ENCODE data around the gene CCL26. TPM values are rescaled to one million over a fixed set of nuclear protein-coding genes. Genes with fewer than 3 reads are reported as not detected.

Gene CCL26, protein sequence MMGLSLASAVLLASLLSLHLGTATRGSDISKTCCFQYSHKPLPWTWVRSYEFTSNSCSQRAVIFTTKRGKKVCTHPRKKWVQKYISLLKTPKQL
- polyA plus RNA-seq (2012; ENCODE audit: missing spikeins), result not detected

DNA sequence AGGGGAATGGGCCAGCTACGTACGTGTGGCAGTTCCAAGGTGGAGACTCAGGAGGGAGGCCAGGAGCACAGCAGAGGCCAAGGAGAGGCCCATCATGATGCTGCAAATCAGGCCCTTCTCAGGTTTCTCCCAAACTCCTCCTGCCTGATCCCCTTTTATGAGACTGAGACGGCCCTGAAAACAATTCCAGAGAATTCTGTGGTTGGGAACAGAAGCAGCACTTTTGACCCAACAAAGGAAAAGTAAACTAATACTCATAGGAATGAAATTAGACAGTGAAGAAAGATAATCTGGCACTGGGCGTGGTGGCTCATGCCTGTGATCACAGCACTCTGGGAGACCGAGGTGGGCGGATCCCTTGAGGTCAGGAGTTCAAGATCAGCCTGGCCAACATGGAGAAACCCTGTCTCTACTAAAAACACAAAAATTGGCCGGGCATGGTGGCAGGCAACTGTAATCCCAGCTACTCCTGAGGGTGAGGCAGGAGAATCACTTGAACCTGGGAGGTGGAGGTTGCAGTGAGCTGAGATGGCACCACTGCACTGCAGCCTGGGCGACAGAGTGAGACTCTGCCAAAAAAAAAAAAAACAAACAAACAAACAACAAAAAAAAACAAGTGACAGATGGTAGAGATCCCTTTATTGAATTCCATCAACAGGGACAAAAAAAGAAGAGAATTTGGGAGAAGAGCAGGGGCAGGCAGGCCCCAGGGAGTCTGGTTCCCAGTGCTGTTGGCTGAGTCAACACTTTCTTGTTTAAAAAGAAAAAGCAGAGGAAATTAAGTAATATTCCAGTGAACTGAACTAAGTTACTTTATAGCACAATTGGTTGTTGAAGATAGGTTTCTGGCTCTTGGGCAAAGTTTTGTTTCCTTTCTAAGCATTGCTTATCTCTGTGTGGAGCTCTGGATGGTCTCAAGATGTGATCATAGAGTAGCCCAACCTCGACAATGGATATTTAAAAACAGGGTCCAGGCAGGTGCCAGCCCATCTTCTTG is at the start of gene CCL26:
Gene CCL26, minus strand, starts transcription at position 131 of the 997 bp plus-strand sequence. Its CDS starts 35 bp downstream, at position 96.
- TF ChIP-seq POLR2AphosphoS5 (IDR thresholded peaks at IDR 0.05; ENCODE audit: low read depth, low read length) (no peak), TAF1 (IDR thresholded peaks at IDR 0.05; ENCODE audit: borderline replicate concordance, low read depth, low read length) (no peak), POLR2A (IDR thresholded peaks at IDR 0.05; ENCODE audit: low read depth, low read length) (no peak)
- no peak for FAIRE-seq
- no peak for DNase-seq (ENCODE audit: insufficient read length)

DNA sequence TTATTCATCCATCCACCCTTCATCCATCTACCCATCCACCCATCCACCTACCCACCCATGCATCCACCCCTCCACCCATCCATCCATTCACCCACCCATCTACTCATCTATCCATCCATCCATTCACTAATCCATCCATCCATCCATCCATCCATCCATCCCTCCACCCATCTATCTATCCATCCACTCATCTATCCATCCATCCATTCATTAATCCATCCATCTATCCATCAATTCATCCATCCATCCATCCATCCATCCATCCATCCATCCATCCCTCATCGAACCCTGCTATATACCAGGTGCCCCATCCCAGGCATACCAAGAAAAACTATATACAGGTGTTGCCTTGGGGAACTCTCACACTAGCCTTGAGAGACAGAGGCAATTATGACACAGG is 48.7 kb upstream of the CCL26 start:
- no peak for FAIRE-seq
- no peak for DNase-seq (ENCODE audit: insufficient read length)
- no peak for TF ChIP-seq POLR2AphosphoS5 (IDR thresholded peaks at IDR 0.05; ENCODE audit: low read depth, low read length)
- TF ChIP-seq TAF1 (IDR thresholded peaks at IDR 0.05; ENCODE audit: borderline replicate concordance, low read depth, low read length), result no peak
- TF ChIP-seq POLR2A (IDR thresholded peaks at IDR 0.05; ENCODE audit: low read depth, low read length), result no peak

DNA sequence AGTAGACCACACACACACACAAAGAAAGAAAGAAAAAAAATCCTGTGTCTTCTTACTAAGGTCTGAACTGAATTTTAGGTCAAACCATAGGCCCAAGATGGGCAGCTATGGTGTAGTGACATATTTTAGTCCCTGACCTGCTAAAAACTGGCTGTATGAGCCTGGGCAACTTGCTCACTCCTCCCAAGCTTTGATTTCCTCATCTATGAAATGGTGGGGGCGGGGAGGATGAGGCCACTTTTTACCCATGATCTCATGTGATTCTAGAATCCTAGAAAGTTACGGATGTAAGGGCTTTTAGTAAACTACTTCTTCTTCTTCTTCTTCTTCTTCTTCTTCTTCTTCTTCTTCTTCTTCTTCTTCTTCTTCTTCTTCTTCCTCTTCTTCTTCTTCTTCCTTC is 47.7 kb upstream of the CCL26 start:
- TF ChIP-seq POLR2A (IDR thresholded peaks at IDR 0.05; ENCODE audit: low read depth, low read length), result no peak
- TF ChIP-seq TAF1 (IDR thresholded peaks at IDR 0.05; ENCODE audit: borderline replicate concordance, low read depth, low read length), result no peak
- no peak for TF ChIP-seq POLR2AphosphoS5 (IDR thresholded peaks at IDR 0.05; ENCODE audit: low read depth, low read length)
- FAIRE-seq (no peak), DNase-seq (ENCODE audit: insufficient read length) (no peak)

DNA sequence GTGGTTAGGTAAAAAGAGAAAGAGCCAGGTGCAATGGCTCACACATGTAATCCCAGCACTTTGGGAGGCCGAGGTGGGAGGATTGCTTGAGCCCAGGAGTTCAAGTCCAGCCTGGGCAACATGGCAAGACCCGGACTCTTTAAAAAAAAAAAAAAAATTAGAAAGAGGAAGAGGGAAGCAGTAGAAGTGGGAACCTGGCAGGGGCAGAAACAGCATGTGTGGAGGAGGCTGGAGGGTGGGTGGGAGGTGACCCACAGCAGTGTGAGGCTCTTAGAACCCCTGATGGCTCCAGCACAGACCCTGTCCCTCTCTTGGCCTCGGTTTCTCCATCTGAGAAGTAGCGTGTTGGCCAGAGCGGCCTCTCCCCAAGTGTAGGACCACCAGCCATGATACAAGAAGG is 46.5 kb upstream of the CCL26 start:
- DNase-seq (ENCODE audit: insufficient read length) (no peak), FAIRE-seq (no peak)
- TF ChIP-seq POLR2AphosphoS5 (IDR thresholded peaks at IDR 0.05; ENCODE audit: low read depth, low read length) (no peak), TAF1 (IDR thresholded peaks at IDR 0.05; ENCODE audit: borderline replicate concordance, low read depth, low read length) (no peak), POLR2A (IDR thresholded peaks at IDR 0.05; ENCODE audit: low read depth, low read length) (no peak)

DNA sequence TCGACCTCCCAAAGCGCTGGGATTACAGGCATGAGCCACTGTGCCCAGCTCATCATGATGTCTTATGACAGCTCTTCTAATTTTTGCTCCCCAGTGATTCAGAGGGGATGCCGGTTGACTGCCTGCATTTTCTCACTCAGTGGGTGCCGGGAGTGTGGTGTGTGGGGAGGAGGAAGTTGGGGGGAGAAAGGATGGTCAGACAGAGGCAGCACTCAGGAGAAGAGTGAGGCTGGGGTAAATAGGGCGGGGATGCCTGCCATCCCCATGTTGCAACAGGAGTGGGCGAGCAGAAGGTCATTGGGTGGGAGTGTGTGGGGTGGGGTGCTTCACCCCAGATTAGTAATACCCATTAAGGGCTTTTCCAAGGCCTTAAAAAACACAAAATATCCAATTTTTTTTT is 45.1 kb upstream of the CCL26 start:
- FAIRE-seq (no peak), DNase-seq (ENCODE audit: insufficient read length) (no peak)
- no peak for TF ChIP-seq TAF1 (IDR thresholded peaks at IDR 0.05; ENCODE audit: borderline replicate concordance, low read depth, low read length)
- TF ChIP-seq POLR2AphosphoS5 (IDR thresholded peaks at IDR 0.05; ENCODE audit: low read depth, low read length), result no peak
- no peak for TF ChIP-seq POLR2A (IDR thresholded peaks at IDR 0.05; ENCODE audit: low read depth, low read length)

DNA sequence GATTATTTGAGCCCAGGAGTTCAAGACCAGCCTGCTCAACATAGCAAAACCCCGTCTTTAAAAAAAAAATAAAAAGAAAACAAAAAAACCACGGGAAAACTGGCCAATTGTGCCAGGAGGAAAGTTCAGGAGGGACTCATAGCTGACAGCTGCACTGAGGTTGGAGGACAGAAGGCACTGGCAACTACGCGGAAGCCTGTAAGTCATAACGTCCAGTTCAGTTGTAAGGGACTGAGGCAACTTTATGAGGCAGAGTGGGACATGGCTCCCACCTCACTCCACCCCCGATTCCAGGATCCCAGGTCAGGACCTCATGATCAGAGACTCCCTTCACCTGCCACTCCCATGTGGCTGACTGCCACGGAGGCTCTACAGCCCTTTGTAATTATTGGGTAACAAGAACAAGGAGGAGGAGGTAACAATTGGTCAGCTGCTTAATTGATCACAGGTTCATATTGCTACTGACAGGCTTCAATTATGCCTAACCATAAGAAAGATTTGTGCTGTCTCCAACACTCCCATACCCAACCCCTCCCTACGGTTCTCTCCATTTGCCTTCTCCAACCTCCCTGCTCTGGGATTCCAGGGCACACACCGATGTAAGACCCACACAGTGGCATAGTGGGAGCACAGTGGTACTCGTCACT is 43.5 kb upstream of the CCL26 start:
- no peak for FAIRE-seq
- TF ChIP-seq POLR2A (IDR thresholded peaks at IDR 0.05; ENCODE audit: low read depth, low read length), result no peak
- no peak for TF ChIP-seq POLR2AphosphoS5 (IDR thresholded peaks at IDR 0.05; ENCODE audit: low read depth, low read length)
- no peak for TF ChIP-seq TAF1 (IDR thresholded peaks at IDR 0.05; ENCODE audit: borderline replicate concordance, low read depth, low read length)
- DNase-seq (ENCODE audit: insufficient read length), result no peak

DNA sequence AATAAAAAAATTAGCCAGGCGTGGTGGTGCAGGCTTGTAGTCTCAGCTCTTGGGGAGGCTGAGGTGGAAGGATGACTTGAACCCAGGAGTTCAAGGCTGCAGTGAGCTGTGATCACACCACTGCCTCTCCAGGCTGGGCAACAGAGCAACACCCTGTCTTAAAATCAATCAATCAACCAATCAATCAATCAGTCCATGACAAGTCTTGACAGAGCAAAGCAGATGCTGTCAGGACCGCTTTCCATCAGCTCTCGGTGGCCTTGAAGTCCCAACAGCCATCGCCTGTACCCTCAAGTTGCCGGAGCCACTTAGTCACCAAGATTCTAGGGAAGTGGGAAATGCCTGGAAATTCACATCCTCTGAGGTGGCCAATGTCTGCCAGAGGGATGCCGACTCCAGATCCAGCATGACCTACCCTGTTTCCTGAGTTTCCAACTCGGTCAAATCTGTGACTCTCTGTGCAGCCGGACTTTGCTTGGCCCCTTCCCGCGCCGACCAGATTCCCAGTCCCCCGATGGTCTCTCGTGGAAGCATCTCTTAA is 42.5 kb upstream of the CCL26 start:
- DNase-seq (ENCODE audit: insufficient read length) (no peak), FAIRE-seq (no peak)
- TF ChIP-seq TAF1 (IDR thresholded peaks at IDR 0.05; ENCODE audit: borderline replicate concordance, low read depth, low read length) (no peak), POLR2A (IDR thresholded peaks at IDR 0.05; ENCODE audit: low read depth, low read length) (no peak), POLR2AphosphoS5 (IDR thresholded peaks at IDR 0.05; ENCODE audit: low read depth, low read length) (no peak)

DNA sequence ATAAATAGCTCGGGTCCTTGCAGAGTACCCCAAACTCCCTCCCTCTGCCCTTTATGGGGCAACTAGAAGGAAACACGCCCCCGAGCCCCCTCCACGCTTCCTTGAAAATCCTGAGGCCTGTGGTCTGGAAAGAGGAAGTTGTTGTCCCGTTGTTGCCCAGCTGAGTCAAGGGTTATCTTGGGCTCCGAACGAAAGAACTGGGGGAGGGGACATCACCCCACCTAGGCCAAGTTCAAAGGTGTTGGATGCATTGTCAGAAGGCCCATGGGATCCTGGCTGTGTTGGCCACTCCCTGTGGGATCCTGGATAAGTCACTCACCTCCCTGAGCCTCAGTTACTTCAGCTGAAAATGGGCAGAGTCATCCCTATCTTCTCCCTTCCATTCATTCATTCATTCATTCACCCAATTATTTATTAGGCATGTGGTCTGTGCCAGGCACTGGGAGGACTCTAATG is 41.8 kb upstream of the CCL26 start, which contains the start of gene CCL24:
Gene CCL24, minus strand, starts transcription at position 26 of the 456 bp plus-strand sequence. CDS start 91 bp downstream, outside the sequence.
- TF ChIP-seq POLR2A (IDR thresholded peaks at IDR 0.05; ENCODE audit: low read depth, low read length), result no peak
- TF ChIP-seq POLR2AphosphoS5 (IDR thresholded peaks at IDR 0.05; ENCODE audit: low read depth, low read length), result no peak
- TF ChIP-seq TAF1 (IDR thresholded peaks at IDR 0.05; ENCODE audit: borderline replicate concordance, low read depth, low read length), result no peak
- FAIRE-seq, result no peak

DNA sequence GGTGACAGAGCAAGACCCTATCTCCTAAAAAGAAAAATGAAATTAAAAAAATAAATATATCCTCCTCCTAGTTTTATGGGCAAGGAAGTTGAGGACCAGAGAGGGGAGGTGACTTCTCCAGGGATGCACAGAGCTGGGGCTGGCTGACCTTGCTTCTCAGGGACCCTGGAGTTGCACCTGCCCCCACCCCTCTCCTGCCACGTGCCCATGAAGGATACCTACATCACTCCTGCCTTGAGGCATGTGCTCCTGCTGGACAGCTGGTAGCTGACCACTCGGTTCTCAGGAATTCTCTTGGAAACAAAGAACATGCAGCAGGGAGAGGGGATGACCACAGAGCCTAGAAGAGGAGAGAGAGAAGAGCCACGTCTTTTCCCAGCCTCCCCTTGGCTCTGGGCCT is 41.1 kb upstream of the CCL26 start:
- TF ChIP-seq TAF1 (IDR thresholded peaks at IDR 0.05; ENCODE audit: borderline replicate concordance, low read depth, low read length) (no peak), POLR2A (IDR thresholded peaks at IDR 0.05; ENCODE audit: low read depth, low read length) (no peak), POLR2AphosphoS5 (IDR thresholded peaks at IDR 0.05; ENCODE audit: low read depth, low read length) (no peak)
- FAIRE-seq, result no peak
- DNase-seq (ENCODE audit: insufficient read length), result no peak

More for the DNA sequence above, 41.8 kb upstream of the CCL26 start, which contains the start of gene CCL24:
- no peak for DNase-seq (ENCODE audit: insufficient read length)

DNA sequence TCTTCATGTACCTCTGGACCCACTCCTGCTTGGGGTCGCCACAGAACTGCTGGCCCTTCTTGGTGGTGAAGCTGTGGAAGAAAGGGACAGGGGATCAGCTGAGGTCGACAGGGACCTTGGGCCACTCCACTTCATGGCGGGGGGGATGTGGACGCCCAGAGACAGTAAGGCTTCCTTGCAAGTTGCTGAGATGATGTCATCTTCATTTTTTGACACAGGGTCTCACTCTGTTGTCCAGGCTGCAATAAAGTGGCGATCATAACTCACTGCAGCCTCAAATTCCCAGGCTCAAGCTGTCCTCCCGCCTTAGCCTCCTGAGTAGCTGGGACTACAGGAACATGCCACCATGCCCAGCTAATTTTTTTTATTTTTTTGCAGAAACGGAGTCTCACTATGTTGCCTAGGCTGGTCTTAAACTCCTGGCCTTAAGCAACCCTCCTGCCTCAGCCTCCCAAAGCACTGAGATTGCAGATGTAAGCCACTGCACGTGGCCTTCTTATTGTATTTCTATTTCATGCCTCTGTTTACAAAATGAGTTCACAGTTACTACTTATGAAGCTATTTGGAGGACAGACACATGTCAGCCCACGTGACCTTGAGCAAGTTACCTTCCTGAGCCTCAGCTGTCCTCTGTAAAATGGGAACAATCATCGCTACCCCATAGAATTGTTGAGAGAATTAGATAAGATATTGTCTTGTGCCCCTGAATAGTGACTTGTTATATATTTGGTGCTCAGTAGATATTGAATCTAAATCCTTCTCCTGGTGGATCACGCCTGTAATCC is 40.1 kb upstream of the CCL26 start:
- FAIRE-seq (no peak), DNase-seq (ENCODE audit: insufficient read length) (no peak)
- TF ChIP-seq POLR2AphosphoS5 (IDR thresholded peaks at IDR 0.05; ENCODE audit: low read depth, low read length) (no peak), TAF1 (IDR thresholded peaks at IDR 0.05; ENCODE audit: borderline replicate concordance, low read depth, low read length) (no peak), POLR2A (IDR thresholded peaks at IDR 0.05; ENCODE audit: low read depth, low read length) (no peak)
